ENCODE results near the gene AKR1C8.
"Not testable (repeated sequence)": the region's sequence is repeated elsewhere in the genome, so short reads cannot be mapped to it uniquely, and the experiment has no call there.

The AKR1C8 gene

DNA sequence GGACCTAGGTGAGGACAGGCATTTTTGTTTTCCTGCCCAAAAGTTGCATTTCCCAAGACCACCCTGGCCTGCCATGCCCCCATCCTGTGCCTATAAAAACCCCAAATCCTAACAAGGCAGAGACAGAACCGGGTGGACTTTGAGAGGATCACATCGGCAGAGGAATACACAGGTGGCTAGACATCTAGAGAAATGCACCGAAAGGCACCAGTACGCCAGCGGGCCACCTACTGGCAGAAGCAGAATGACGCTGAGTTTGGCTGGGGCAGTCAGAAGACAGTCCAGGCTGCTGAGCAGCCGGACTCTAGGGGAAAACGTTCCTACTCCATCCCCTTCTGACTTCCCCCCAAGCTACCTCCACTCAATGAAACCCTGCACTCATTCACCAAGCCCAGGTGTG lies 14.4 kb upstream of the AKR1C8 start:
- Histone ChIP-seq H3K9me3 (ENCODE audit: control insufficient read depth, insufficient read depth, low read length) (no peaks in the 10 kb centered on the region), H3K4me1 (ENCODE audit: control insufficient read depth, insufficient read depth, low read length) (no peaks in the 10 kb centered on the region), H3K36me3 (ENCODE audit: control insufficient read depth, insufficient read depth, low read length) (no peaks in the 10 kb centered on the region), H3K4me3 (ENCODE audit: low read depth, low read length) (no peak overlapping the region), H3K9ac (ENCODE audit: low read depth, low read length) (no peak overlapping the region), H3K27me3 (ENCODE audit: control insufficient read depth, insufficient read depth, low read length) (no peaks in the 10 kb centered on the region)

DNA sequence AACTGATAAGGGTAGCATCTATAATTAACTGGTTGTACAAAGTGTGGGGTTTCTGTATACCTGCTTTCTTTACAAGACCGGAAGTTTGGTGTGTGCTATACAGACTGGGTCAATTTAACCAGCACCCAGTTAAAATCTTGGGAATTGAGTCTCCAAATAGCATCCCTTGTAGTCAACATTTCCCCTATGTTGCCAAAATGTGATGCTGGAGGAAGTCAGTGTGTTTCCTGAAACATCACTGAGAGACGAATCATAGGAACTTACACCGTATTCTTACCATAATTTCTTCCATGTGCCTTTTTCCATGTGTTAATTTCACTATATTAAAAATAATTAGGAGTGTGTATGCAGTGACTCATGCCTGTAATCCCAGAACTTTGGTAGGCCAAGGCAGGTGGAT lies 13.4 kb upstream of the AKR1C8 start:
- H3K9me3 ChIP-seq (ENCODE audit: control insufficient read depth, insufficient read depth, low read length) = no peaks in the 10 kb centered on the region
- H3K9ac ChIP-seq (ENCODE audit: low read depth, low read length) = no peak overlapping the region
- no peaks in the 10 kb centered on the region for H3K27me3 ChIP-seq (ENCODE audit: control insufficient read depth, insufficient read depth, low read length)
- H3K4me1 ChIP-seq (ENCODE audit: control insufficient read depth, insufficient read depth, low read length) = no peaks in the 10 kb centered on the region
- H3K36me3 ChIP-seq (ENCODE audit: control insufficient read depth, insufficient read depth, low read length) = no peaks in the 10 kb centered on the region
- no peak overlapping the region for H3K4me3 ChIP-seq (ENCODE audit: low read depth, low read length)

DNA sequence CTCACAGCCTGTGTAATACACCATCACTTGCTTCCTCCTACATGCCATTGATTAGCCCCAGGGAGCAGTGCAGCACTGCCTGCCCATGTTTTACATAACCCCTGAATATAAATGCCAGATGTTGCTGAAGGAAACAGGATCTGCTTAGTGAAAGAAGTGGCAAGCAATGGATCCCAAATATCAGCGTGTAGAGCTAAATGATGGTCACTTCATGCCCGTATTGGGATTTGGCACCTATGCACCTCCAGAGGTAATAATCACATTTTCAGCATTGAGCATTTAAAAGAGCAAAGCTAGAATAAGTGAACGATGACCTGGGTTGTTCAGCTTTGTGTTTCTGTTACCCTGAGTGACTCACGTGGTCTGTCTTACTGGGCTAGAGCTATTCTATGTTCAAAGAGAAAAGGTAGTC lies 11.8 kb upstream of the AKR1C8 start, which contains the start of gene AKR1C4:
AKR1C4 (plus strand) TSS at position 136 of the 412 bp plus-strand sequence; CDS start at position 167, 31 bp downstream.
- Histone ChIP-seq H3K4me1 (ENCODE audit: control insufficient read depth, insufficient read depth, low read length) (no peaks in the 10 kb centered on the region), H3K4me3 (ENCODE audit: low read depth, low read length) (no peak within 1 kb of the TSS), H3K27me3 (ENCODE audit: control insufficient read depth, insufficient read depth, low read length) (no peaks in the 10 kb centered on the region), H3K9ac (ENCODE audit: low read depth, low read length) (no peak within 1 kb of the TSS), H3K36me3 (ENCODE audit: control insufficient read depth, insufficient read depth, low read length) (no peaks in the 10 kb centered on the region), H3K9me3 (ENCODE audit: control insufficient read depth, insufficient read depth, low read length) (no peaks in the 10 kb centered on the region)

DNA sequence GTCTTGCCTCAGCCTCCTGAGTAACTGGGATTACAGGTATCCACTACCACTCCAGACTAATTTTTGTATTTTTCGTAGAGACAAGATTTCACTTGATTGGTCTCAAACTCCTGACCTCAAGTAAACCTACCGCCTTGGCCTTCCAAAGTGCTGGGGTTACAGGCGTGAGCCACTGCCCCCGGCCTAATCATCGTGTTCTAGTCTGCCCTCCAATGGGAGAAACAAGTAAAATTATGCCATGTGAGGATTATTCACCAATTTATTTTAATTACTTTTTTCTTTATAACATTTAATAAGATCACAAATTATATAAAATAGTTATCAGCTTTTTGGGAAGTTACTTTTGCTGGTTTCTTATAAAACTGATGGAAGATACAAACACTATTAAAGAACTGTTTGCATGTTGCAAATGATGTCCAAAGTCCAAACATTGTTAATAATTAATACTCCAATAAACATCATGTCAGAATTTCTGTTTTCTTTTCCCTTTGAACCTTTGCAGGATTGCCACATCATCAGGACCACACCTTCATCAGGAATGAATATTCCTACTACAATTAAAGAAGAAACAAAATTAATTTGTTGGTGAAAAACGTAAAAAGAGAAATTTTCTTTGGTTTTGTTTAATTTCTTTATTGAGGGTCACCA lies 10.9 kb upstream of the AKR1C8 start:
- Histone ChIP-seq H3K4me3 (ENCODE audit: low read depth, low read length) (no peak overlapping the region), H3K9ac (ENCODE audit: low read depth, low read length) (no peak overlapping the region), H3K4me1 (ENCODE audit: control insufficient read depth, insufficient read depth, low read length) (no peaks in the 10 kb centered on the region), H3K36me3 (ENCODE audit: control insufficient read depth, insufficient read depth, low read length) (no peaks in the 10 kb centered on the region), H3K9me3 (ENCODE audit: control insufficient read depth, insufficient read depth, low read length) (no peaks in the 10 kb centered on the region), H3K27me3 (ENCODE audit: control insufficient read depth, insufficient read depth, low read length) (no peaks in the 10 kb centered on the region)

DNA sequence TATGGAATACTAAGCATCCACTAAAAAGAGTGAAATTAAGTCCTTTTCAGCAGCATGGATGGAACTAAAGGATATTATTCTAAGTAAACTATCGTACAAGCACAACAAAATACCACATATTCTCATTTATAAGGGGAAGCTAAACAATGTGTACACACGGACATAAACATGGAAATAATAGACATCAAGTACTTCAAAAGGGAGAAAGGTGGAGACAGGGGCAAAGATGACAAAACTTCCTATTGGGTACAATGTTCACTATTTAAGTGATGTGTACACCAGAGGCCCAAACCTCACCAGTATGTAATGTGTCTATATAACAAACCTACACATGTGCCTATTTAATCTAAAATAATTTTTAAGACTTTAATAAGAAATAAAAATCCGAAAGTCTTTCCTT lies 9.5 kb upstream of the AKR1C8 start:
- no peak overlapping the region for H3K9ac ChIP-seq (ENCODE audit: low read depth, low read length)
- no peaks in the 10 kb centered on the region for H3K9me3 ChIP-seq (ENCODE audit: control insufficient read depth, insufficient read depth, low read length)
- no peaks in the 10 kb centered on the region for H3K4me1 ChIP-seq (ENCODE audit: control insufficient read depth, insufficient read depth, low read length)
- H3K4me3 ChIP-seq (ENCODE audit: low read depth, low read length) = no peak overlapping the region
- H3K27me3 ChIP-seq (ENCODE audit: control insufficient read depth, insufficient read depth, low read length) = no peaks in the 10 kb centered on the region
- no peaks in the 10 kb centered on the region for H3K36me3 ChIP-seq (ENCODE audit: control insufficient read depth, insufficient read depth, low read length)

DNA sequence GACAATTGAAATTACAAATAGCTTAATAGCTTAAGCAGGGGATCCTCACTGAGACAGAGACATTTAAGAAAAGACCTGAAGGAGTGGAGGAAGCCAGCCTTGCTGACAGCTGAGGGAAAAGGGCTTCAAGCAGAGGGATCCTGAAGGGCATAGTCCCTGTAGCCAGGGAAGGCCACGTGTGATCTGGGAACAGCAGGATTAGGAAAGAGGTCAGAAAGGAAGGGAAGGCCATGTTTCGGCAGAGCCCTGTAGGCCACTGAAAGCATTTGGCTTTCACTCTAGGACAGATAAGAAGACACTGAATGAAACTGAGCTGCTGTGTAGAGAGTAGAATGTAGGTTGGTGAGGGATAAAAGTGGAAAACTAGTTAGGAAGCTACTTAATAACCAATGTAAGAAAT lies 3.4 kb upstream of the AKR1C8 start:
- H3K9me3 ChIP-seq (ENCODE audit: control insufficient read depth, insufficient read depth, low read length) = no peaks in the 10 kb centered on the region
- no peaks in the 10 kb centered on the region for H3K27me3 ChIP-seq (ENCODE audit: control insufficient read depth, insufficient read depth, low read length)
- no peak overlapping the region for H3K9ac ChIP-seq (ENCODE audit: low read depth, low read length)
- H3K36me3 ChIP-seq (ENCODE audit: control insufficient read depth, insufficient read depth, low read length) = no peaks in the 10 kb centered on the region
- no peaks in the 10 kb centered on the region for H3K4me1 ChIP-seq (ENCODE audit: control insufficient read depth, insufficient read depth, low read length)
- H3K4me3 ChIP-seq (ENCODE audit: low read depth, low read length) = no peak overlapping the region

DNA sequence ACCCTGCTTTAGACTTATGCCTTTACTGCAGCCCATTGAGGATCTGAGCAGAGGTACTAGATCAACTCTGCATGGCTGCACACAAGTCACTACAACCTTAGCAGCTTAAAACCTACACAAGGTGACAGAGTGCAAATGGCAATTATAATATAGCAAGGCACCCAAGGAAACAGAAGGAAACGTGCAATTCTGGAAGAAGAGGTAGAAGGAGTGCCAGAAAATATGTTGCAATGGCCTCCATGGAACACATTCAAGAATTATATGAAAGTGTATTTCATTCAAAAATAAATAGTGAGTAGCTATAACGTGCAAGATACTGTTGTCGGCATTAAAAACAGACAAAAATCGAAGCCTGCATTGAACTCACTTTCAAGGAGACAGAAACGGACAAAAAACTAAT lies 2.9 kb upstream of the AKR1C8 start:
- Histone ChIP-seq H3K9ac (ENCODE audit: low read depth, low read length) (no peak overlapping the region), H3K4me3 (ENCODE audit: low read depth, low read length) (no peak overlapping the region), H3K9me3 (ENCODE audit: control insufficient read depth, insufficient read depth, low read length) (no peaks in the 10 kb centered on the region), H3K36me3 (ENCODE audit: control insufficient read depth, insufficient read depth, low read length) (no peaks in the 10 kb centered on the region), H3K4me1 (ENCODE audit: control insufficient read depth, insufficient read depth, low read length) (no peaks in the 10 kb centered on the region), H3K27me3 (ENCODE audit: control insufficient read depth, insufficient read depth, low read length) (no peaks in the 10 kb centered on the region)

DNA sequence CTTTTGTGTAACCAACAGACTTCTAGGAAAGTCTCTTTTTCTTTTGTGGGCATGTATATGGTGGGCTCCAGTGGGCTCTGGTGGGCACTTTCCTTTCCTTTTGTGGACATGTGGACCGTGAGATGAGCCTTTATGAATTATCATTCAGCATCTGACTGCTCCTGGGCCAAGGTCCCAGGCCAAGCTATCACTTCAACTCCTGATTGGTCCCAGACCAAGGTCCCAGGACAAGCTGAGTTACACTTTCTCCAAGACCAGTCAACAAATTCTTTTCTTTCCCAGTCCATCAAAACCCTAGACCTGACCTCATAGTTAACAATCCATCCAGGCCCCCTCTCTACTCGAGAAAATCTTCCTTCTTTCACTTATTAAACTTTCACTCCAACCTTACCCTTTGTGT lies 1.0 kb downstream of the AKR1C8 start:
- H3K9ac ChIP-seq (ENCODE audit: low read depth, low read length) = no peak overlapping the region
- no peaks in the 10 kb centered on the region for H3K36me3 ChIP-seq (ENCODE audit: control insufficient read depth, insufficient read depth, low read length)
- no peak overlapping the region for H3K4me3 ChIP-seq (ENCODE audit: low read depth, low read length)
- no peaks in the 10 kb centered on the region for H3K27me3 ChIP-seq (ENCODE audit: control insufficient read depth, insufficient read depth, low read length)
- no peaks in the 10 kb centered on the region for H3K4me1 ChIP-seq (ENCODE audit: control insufficient read depth, insufficient read depth, low read length)
- H3K9me3 ChIP-seq (ENCODE audit: control insufficient read depth, insufficient read depth, low read length) = no peaks in the 10 kb centered on the region

DNA sequence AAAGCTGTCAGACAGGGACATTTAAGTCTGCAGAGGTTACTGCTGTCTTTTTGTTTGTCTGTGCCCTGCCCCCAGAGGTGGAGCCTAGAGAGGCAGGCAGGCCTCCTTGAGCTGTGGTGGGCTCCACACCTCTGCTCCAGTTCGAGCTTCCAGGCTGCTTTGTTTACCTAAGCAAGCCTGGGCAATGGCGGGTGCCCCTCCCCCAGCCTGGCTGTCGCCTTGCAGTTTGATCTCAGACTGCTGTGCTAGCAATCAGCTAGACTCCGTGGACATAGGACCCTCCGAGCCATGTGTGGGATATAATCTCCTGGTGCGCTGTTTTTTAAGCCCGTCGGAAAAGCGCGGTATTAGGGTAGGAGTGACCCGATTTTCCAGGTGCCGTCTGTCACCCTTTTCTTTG lies 4.4 kb downstream of the AKR1C8 start:
- not testable (repeated sequence) for H3K4me1 ChIP-seq (ENCODE audit: control insufficient read depth, insufficient read depth, low read length); H3K9ac ChIP-seq (ENCODE audit: low read depth, low read length); H3K4me3 ChIP-seq (ENCODE audit: low read depth, low read length); H3K9me3 ChIP-seq (ENCODE audit: control insufficient read depth, insufficient read depth, low read length); H3K36me3 ChIP-seq (ENCODE audit: control insufficient read depth, insufficient read depth, low read length); H3K27me3 ChIP-seq (ENCODE audit: control insufficient read depth, insufficient read depth, low read length)

DNA sequence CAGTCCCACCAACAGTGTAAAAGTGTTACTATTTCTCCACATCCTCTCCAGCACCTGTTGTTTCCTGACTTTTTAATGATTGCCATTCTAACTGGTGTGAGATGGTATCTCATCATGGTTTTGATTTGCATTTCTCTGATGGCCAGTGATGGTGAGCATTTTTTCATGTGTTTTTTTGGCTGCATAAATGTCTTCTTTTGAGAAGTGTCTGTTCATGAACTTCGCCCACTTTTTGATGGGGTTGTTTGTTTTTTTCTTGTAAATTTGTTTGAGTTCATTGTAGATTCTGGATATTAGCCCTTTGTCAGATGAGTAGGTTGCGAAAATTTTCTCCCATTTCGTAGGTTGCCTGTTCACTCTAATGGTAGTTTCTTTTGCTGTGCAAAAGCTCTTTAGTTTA lies 9.4 kb downstream of the AKR1C8 start:
- H3K36me3 ChIP-seq (ENCODE audit: control insufficient read depth, insufficient read depth, low read length); H3K4me1 ChIP-seq (ENCODE audit: control insufficient read depth, insufficient read depth, low read length); H3K27me3 ChIP-seq (ENCODE audit: control insufficient read depth, insufficient read depth, low read length); H3K9me3 ChIP-seq (ENCODE audit: control insufficient read depth, insufficient read depth, low read length); H3K4me3 ChIP-seq (ENCODE audit: low read depth, low read length); H3K9ac ChIP-seq (ENCODE audit: low read depth, low read length): not testable (repeated sequence)

DNA sequence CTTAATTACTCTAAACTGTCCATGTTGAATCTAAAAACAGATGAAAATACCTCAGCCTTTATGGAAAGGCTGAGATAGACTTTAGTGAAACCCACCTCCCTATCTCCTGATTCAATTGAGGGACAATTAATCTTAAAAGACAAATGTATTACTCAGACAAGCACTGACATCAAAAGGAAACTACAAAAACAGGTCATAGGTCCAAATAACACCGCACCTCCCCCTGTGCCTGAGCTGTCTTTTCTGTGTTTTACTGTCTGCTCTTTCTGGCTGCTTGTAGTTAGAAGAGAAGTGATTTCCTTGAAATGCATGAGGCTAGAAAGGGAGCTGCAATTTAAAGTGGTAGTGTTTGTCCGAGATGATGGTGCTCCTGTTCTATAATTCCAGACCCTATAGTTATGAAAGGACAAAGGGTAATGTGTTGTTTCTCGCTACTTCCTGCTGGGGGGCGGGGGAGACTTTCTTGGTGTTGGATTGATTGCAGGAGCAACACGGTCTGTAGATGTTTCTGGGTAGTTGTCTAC lies 16.0 kb downstream of the AKR1C8 start:
- no peak overlapping the region for H3K9ac ChIP-seq (ENCODE audit: low read depth, low read length)
- no peaks in the 10 kb centered on the region for H3K4me1 ChIP-seq (ENCODE audit: control insufficient read depth, insufficient read depth, low read length)
- no peak overlapping the region for H3K4me3 ChIP-seq (ENCODE audit: low read depth, low read length)
- no peaks in the 10 kb centered on the region for H3K36me3 ChIP-seq (ENCODE audit: control insufficient read depth, insufficient read depth, low read length)
- H3K9me3 ChIP-seq (ENCODE audit: control insufficient read depth, insufficient read depth, low read length) = peaks cover 11% of the 10 kb centered on the region
- peaks cover 39% of the 10 kb centered on the region for H3K27me3 ChIP-seq (ENCODE audit: control insufficient read depth, insufficient read depth, low read length)

DNA sequence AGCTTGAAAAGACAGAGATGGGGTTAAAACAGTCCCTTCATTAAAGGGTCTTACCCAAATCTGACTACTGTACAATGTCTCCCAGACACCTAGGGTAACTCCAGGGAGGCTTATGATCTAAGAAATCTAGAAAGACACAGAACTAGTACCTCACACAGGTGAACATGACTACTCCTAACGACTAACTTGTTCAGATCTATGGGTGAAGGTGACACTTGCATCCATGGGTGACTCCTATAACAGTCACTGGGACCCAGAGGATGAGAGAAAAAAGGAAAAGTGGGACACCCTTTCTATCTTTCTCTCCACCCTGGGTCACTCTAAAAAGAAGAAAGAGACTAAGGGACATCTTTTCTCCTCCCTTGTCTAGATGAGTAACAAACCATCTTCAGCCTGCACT lies 19.2 kb downstream of the AKR1C8 start:
- no peaks in the 10 kb centered on the region for H3K4me1 ChIP-seq (ENCODE audit: control insufficient read depth, insufficient read depth, low read length)
- H3K9me3 ChIP-seq (ENCODE audit: control insufficient read depth, insufficient read depth, low read length) = peaks cover 14% of the 10 kb centered on the region
- H3K36me3 ChIP-seq (ENCODE audit: control insufficient read depth, insufficient read depth, low read length) = no peaks in the 10 kb centered on the region
- H3K4me3 ChIP-seq (ENCODE audit: low read depth, low read length) = no peak overlapping the region
- no peak overlapping the region for H3K9ac ChIP-seq (ENCODE audit: low read depth, low read length)
- peaks cover 31% of the 10 kb centered on the region for H3K27me3 ChIP-seq (ENCODE audit: control insufficient read depth, insufficient read depth, low read length)

Data from iPS-15b (cell line).